Stimulated activated CD4-positive, alpha-beta T cell treated with anti-CD3 and anti-CD28 coated beads, Interleukin-4, amount 100 ng/mL, for 48 hours (primary cell): ENCODE measurements around the gene SLC30A2.
A peak's percentile ranks its signal among the peaks of the same experiment; 100 is the strongest.

ENCODE experiments used
- DNase-seq, 2 donors: peaks; one replicate each; pipeline ENCODE4 v3.0.0-alpha.2; 2020; ENCODE audit warnings: low read depth in 2 of 2

Gene SLC30A2

DNA sequence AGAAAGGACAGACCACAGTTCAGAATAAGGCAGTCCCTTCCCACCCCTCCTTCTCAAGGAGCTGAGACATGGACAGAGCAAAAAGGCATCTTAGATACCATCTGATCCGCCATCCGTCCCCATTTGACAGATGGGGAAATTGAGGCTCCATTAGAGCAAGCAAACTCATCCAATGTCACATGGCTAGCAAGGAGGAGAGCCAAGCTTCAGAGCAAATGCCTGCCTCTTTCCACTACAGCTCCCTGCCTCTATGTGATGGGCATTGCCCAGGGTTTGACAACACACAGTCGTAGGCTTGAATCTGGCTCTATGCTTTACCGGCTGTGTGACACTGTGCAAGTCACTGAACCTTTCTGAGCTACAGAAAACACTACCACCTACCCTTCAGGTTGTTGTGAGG, 3.9 kb downstream of the SLC30A2 start:
- DNase-seq: no peak

GRCh38 chr1:26041401-26041800, 4.5 kb downstream of the SLC30A2 start:
- DNase-seq: no peak

GRCh38 chr1:26038904-26039303, 7.0 kb downstream of the SLC30A2 start:
- DNase-seq: no peak

- DNase-seq: no peak
Measured at GRCh38 chr1:26038477-26038876, 7.4 kb downstream of the SLC30A2 start.

GRCh38 chr1:26037904-26038303, 8.0 kb downstream of the SLC30A2 start:
- DNase-seq: no peak

DNA sequence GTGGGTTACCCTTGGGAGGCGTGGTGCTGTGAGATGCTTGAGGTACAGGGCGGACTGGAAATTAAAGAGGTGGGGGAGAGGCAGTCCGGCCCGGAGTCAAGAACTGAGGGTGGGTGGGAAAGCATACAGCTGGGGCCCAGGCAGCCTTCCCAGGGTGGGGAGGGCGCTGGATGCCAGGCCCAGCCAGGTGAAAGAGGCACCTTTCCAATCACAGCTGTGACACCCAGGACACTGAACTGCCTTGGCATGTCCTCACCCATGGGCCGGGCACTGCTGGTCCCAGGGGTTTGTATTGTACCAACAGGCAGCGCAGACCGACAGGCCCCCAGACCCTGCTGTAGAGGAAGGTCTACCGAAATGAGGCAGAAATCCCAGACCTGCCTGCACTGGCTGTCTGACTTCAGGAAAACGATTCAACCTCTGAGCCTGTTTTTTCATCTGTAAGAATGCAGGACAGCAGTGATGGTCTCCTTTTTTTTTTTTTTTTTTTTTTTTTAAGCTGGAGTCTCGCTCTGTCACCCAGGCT, 9.1 kb downstream of the SLC30A2 start:
- no peak for DNase-seq

DNA sequence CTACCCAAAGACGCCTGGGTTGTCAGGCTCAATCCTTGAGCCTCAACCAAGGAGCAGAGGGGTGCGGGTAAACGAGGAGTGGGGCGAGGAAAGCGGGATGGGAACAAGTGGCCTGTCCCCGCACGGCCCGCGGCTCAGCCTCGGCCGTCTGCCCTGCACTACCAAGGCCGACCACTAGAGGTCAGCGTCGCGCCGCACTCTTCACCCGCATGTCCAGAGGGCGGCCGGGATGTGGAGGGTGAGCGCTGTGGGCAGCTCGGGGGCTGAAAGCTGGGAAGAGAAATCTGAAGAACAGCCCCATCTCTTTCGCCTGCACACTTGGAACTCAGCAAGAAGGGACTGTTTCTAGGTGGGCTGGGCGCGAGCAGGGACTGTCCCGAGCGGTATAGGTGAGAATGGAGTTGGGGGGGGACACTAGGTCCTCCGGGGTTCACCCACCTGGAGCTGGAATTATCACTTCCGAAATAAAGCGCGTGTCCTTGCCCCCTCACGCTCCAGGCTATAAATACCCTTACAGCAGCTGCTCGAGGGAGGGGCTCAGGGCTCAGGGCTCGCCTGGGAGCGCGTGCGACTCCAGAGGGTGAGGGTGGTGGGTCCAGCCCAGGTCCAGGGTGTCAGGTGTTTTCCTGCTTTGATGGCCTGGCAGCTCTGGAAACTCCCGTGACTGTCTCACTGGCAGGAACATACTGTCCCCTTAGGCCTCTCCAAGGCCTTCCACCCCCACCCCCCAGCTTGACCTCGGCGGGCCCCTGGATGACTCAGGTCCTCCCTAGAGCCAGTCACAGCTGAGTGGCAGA, 9.8 kb downstream of the SLC30A2 start:
- DNase-seq: peak; percentile 50 to 73

DNA sequence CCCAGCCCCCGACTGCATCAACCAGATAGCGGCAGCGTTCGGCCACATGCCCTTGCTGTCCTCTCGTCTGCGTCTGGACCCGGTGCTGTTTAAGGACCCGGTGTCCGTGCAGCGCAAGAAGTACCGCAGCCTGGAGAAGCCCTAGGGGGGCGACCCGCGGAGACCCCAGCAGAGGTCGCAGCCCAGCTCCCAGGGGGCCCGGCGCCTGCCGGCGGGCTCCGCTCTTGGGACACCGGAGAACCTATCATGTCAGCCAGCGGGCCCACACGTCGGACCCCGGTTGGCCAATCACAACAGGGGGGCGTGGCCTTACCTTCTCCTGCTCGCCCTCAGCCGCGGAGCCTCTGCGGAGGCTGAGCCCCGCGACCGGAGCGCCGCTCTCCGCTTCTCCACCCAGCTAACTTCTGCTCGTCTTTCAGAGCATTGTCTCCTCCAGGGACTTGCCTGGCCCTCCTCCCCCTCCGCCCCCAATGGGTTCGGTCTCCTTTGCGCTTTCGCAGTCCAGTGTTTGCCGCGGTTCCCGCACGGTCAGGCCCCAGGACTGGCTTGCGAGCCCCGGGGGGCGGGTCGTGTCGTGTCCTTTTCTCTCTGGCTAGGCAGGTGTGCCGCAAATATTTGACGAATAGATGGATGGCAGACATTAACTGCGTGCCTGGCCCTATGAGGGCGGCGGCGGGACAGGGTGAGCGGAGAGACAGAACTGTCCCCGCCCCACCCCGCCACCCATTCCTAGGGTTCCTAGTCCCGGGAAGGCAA, 10.5 kb downstream of the SLC30A2 start:
- DNase-seq: peak; percentile 84 to 91

DNA sequence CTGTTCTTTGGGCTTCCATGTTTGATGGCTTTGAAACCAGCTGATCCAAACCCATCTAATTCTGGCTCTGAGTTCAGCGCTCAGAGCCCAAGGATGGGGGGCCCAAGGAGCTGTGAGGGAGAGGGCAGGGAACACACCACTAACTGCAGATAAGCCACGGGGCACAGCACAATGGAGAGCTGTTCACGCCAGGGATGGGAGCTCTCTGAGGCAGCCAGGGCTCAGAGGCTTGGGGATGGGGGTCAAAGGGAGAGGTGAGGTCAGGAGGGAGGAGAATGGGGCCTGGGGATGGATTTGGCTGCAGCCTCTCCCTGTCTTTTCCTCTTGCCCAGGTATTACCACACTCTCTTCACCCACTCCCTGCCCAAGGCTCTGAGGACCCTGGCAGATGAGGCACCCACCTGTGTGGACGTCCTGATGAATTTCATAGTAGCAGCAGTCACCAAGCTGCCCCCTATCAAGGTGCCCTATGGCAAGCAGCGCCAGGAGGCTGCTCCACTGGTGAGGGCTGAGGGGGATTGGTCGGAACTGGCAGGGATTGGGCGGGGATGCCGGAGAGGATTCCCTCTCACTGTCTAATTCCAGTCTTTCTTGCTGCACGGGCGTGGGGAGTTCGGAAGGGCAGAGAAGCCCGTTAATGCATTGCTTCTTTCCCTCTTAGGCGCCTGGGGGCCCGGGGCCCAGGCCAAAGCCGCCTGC, 11.3 kb downstream of the SLC30A2 start:
- DNase-seq: no peak

DNA sequence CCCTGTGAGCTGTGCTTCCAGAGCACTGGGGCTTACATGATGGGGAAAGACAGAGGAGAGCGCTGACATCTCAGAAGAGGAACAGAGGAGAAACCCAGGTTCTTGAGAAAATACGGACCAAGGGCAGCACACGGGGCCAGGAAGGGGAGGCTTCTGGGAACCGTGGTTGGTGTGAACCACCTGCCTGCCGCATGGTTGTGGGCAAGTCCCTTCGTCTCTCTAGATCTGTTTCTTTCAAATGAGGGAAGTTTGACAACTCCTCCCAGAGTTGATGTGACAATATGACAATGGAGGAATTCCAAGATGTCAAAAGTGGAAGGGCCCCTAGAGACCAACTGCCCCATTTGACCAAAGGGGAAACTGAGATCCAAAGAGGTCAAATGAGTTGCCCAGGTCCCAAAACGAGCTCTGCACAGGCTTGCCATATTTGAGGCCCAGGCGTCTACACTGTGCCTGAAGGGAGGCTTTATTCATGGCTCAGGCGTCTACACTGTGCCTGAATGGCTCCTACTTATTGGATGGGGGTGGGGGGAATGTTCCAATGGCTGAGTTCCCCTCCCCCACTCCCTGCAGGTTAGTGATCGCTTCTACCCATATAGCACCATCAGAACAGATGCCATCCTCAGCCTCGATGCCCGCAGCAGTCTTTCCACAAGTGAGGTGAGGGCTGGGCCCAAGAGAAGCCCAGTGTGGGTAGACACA, 13.1 kb downstream of the SLC30A2 start:
- DNase-seq: no peak

DNA sequence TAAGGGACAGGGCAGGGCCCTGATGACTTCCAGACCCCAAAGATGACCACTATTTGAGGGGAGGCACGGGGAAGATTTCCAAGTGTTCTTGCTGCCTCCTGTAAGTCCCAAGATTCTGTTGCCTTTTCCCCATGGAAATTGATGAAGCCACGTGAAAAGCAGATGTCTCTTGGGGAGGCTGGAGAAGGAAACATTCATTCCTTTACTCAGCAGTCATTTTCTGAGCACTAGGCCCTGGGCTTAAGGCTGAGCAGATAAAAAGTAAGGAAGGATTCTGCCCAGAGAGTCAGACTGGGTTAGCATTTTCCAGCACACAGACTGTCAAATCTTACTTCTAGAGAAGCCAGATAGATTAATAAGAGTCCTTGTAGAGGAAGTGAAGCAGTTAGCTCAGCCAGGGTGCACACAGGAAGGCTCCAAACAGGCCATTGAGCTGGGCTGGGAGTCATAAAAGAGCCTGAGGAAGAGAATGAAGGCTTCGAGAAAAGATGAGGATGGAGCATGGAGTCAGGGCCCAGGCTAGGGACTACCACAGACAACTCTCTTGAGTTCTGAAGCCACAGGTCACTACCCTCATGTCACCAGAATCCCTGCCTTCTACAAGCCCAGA, 14.2 kb downstream of the SLC30A2 start:
- no peak for DNase-seq

GRCh38 chr1:26031196-26031595, 14.7 kb downstream of the SLC30A2 start:
- no peak for DNase-seq

- DNase-seq: no peak
Measured at GRCh38 chr1:26029864-26030481, 15.9 kb downstream of the SLC30A2 start.

DNA sequence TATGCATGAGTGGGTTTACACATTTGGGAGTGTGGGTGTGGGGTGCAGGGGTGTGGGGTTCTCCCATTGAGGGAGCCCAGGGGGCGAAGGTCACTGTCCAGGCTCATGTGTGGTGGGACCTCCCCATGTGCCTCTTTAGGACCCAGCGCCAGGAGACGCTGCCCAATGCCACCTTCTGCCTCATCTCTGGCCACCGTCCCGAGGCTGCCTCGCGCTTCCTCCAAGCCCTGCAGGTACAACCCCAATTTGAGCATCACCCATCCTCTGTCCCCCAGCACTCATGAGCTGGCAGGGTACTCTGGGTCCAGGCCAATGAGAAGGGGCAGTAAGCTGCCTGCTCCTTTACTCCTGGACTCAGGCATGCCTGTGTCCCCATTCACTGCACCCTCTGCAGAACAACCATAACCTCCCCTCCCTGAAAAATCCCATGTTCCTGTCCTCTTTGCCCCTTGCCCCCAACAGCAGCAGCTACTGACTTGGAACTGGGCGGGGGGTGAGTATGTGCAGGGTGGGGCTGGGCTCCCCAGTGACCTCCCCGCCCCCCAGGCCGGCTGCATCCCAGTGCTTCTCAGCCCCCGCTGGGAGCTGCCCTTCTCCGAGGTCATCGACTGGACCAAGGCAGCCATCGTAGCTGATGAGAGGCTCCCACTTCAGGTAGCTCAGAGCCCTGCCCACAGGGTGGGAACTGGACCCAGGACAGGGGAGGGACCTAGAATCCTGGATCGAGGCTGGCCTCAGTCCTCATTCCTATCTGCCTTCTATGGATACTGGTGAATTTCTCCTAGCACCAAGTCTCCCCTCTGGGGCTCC, 16.7 kb downstream of the SLC30A2 start:
- DNase-seq: no peak

DNA sequence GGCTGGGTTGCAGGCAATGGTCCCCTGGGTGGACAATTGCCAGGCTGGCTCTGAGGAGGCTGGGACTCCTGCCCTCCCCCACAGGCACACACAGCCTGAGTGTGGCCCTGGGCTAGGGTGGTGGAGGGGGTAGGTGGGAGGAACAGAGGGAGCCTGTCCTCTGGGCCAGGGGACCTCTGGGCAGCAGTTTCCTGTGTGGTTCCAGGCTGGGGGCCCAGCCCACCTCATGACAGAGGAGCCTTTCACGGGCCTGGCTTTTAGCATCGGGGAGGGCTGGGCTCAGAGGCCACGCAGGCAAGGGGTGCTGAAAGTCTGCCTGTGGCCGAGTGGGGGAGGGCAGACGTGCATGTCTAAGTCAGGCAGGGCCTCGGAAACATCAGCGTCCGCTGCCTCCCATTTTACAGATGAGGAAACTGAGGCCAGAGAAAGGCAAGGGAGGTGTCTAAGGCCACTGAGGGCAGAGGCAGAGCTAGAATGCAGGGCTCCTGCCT, 17.4 kb downstream of the SLC30A2 start:
- DNase-seq: no peak

GRCh38 chr1:26027716-26028489, 18.0 kb downstream of the SLC30A2 start:
- DNase-seq: no peak

DNA sequence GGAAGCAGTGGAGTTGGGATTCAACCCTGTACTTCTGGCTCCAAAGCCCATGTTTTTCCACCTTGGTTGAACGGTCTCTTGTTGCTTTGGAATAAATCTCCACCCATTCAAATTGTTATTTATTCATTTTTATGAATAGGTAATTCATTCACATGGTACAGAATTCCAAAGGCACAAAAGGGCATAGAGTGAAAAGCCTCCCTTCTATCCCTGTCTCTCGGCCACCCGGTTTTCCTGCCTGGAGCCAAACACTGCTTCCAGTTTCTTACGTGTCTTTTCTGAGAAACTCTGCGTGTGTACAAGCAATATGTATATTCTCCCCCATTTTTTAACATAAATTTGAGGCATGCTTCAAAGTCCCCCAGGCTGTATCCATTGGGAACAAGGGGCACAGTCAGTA, 20.4 kb downstream of the SLC30A2 start:
- no peak for DNase-seq

DNA sequence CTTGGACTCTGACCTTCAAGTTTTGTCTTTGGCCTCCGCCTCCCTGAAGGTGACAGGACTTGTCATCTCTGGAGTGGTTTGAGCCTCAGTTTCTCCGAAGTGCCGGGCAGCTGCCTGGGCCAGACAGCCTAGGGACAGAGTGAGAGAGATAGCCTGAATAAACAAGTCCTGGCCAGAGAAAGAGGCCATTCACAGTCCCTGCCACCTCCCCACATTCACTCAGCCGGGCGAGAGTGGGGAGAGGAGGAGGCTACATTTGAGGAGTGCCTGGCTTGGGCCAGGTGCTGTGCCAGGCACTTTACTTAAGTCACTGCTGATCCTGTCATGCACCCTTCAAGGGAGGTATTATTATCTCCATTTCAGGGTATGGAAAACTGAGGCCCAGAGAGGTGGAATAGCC, 20.9 kb downstream of the SLC30A2 start:
- no peak for DNase-seq

DNA sequence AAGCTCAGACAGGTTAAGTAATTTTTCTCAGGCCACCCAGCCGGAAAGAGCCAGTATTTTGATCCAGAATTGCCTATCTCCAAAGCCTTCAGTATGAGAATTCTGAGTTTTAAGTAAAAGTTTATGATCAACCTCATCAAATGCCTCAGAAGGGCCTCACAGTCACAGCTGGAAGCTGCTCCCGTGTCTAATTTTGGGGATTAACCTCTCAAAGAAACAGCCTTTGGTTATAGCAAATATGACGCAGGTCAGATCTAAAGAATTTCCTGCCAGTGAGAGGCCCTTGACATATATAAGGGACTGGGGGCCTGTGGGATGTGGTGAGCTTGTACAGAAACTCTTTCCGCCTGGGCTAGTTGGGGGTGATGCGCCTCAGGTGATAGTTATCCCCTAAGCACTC, 22.1 kb downstream of the SLC30A2 start:
- DNase-seq: no peak
